Astrocyte of the spinal cord (primary cell): ENCODE data around the gene CERS1.

Experiments
- DNase-seq: peaks from one replicate; pipeline ENCODE4 v3.0.0; 2011; ENCODE audit warnings: low read depth, low spot score
- H3K4me3 ChIP-seq: 2 replicates; pipeline ENCODE4 v1.5.1; 2011; ENCODE audit warnings: low read depth, mild to moderate bottlenecking, low read length, moderate library complexity
- CTCF ChIP-seq: IDR thresholded peaks from 2 replicates; pipeline ENCODE4 v1.5.1; 2012; ENCODE audit warnings: low read depth, mild to moderate bottlenecking, low read length, inconsistent platforms
- in situ Hi-C: cut with HindIII; loops from 2 replicates; pipeline ENCODE4 v1.10.0; 2017; ENCODE audit warnings: low sequenced_read_pairs

The CERS1 gene

GRCh38 chr19:18898081-18898606, 2.2 kb upstream of the CERS1 start:
- in situ Hi-C loops = no loop called here
- DNase-seq = no peak
- TF ChIP-seq CTCF = no peak

GRCh38 chr19:18897094-18898029, 1.4 kb upstream of the CERS1 start:
- no peak for TF ChIP-seq CTCF
- DNase-seq = no peak
- no peak overlapping the region for H3K4me3 ChIP-seq
- in situ Hi-C loops = no loop called here

More at GRCh38 chr19:18898081-18898606, 2.2 kb upstream of the CERS1 start:
- H3K4me3 ChIP-seq = no peak overlapping the region

- no peak overlapping the region for H3K4me3 ChIP-seq
- DNase-seq = no peak
- peak; percentile 11 for TF ChIP-seq CTCF
- in situ Hi-C loops = no loop called here
These were observed 473 bp upstream of the CERS1 start for GRCh38 chr19:18896421-18896841.

- H3K4me3 ChIP-seq = peak overlapping the region; percentile 30
- peak; percentile 48 for TF ChIP-seq CTCF
- DNase-seq = peak; percentile 22
- in situ Hi-C loops = no loop called here
These were observed 727 bp downstream of the CERS1 start for GRCh38 chr19:18895038-18895823.

- no peak for TF ChIP-seq CTCF
- H3K4me3 ChIP-seq = no peak overlapping the region
- DNase-seq = peak; percentile 32
- in situ Hi-C loops = no loop called here
These were observed 1.5 kb downstream of the CERS1 start for GRCh38 chr19:18894254-18895037.
